Pancreas (tissue), 10 donors: ENCODE results near the gene TM9SF3. TPM values are rescaled to one million over a fixed set of nuclear protein-coding genes. Genes with fewer than 3 reads are reported as not detected.

Experiments used
- ATAC-seq, 4 donors: fragments of 200-7000 bp; cut with Tn5 transposase; one replicate each; pipeline versions ENCODE4 v1.8.0 to v1.9.1; 2020; ENCODE audit warnings: mild to moderate bottlenecking in 4 of 4, moderate library complexity in 4 of 4
- DNase-seq, 6 donors: peaks; one replicate each; pipeline ENCODE4 v3.0.0-alpha.2; 2020
- FAIRE-seq: peaks from 2 replicates; lab custom pipeline; 2012; peaks lifted over from hg19 to GRCh38; lab: Jason Lieb, UNC
- H3K27ac ChIP-seq, 4 donors: fragments of 200-600 bp; sonication (generic); 1 replicate in 3 of 4; 2 replicates in 1 of 4; pipeline versions ENCODE4 v1.5.0 to v1.8.0; 2020
- H3K27me3 ChIP-seq, 4 donors: fragments of 200-600 bp; one replicate each; pipeline ENCODE4 v1.8.0; 2021
- H3K36me3 ChIP-seq, 3 donors: fragments of 200-600 bp; sonication (generic) in 1 of 3; one replicate each; pipeline versions ENCODE4 v1.5.0 to v1.8.0; 2020 to 2021
- H3K4me1 ChIP-seq, 3 donors: fragments of 200-600 bp; one replicate each; pipeline ENCODE4 v1.8.0; 2021
- H3K4me3 ChIP-seq, 4 donors: fragments of 200-600 bp; sonication (generic) in 2 of 4; one replicate each; pipeline versions ENCODE4 v1.5.0 to v1.8.0; 2020 to 2021
- H3K9me3 ChIP-seq, 4 donors: fragments of 200-600 bp; one replicate each; pipeline ENCODE4 v1.8.0; 2021
- WGBS, 2 donors: extraction: QIAGEN DNeasy Blood & Tissue Kit; methylation state at CpG; one replicate each; pipeline ENCODE4 v1.1.7; 2013; 5-methylcytosine and 5-hydroxymethylcytosine counted together
- intact Hi-C, 3 donors: fragments of 100-400 bp; cut with DNase I; formaldehyde crosslinking; loops; one replicate each; pipeline versions ENCODE4 v1.11.1 to v1.14.2; 2022
- polyA plus RNA-seq, 2 donors: library from polyadenylated mRNA; stranded (reverse); fragments of 200-250 nt; gene quantifications; one replicate each; pipeline ENCODE4 v1.2.3, GENCODE V29; 2013
- total RNA-seq, 6 donors: library from RNA; stranded (reverse); fragmentation: NEBNext Ultra II Directional in 4 of 6; extraction: Animal tissue kit (Norgen Biotek cat#: 25700) in 4 of 6; gene quantifications; one replicate each; pipeline versions ENCODE4 v1.2.1 to v1.2.4, GENCODE V29; 2021 to 2023
- TF ChIP-seq, protein P1 (sequence below), 4 donors: fragments of 200-600 bp; sonication (generic) in 3 of 4; IDR thresholded peaks; one replicate each; pipeline versions ENCODE4 v1.5.0 to v1.8.0; 2021; ENCODE audit warnings: antibody characterized with exemption in 4 of 4
- donor health status: healthy with polysubstance abuse.
- donor health status: DM: no; HTN: no; CAD: no; lungs with moderate emphysema.
- donor health status: DM: no; HTN: no; CAD: no.
- donor health status: control.
- donor health status: control.
- donor health status: Bipolar disorder and iron deficiency.
- donor health status: DM: yes; HTN: yes; CAD: no.
- donor health status: DM: no; HTN: no; CAD: no.
- donor health status: DM: no; HTN: no; CAD: no.
- donor health status: DM: yes; HTN: yes; CAD: no.

Gene TM9SF3
- total and polyA plus RNA-seq, 8 donors = 15.5 to 110 (median 60.2) TPM

DNA sequence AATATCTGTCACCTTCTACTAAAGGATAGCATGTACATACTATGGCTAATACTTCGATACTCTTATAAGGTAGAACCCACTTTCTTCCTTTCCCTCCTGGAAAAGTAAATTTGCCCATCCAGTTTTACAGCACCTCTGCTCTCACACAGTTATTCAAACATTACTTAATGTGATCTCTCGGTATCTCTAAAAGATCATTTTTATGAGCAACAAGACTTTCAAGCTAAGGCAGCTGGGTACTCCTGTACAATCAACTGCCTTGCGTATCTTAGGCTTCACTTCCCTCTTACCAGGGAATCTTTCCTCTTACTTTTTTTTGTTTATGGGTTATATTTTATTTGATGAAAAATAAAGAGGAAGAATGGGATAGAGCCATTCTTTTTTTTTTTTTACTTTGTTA is 46.6 kb downstream of the TM9SF3 start:
- Histone ChIP-seq H3K27ac (no peak overlapping the region), H3K9me3 (no peaks in the 10 kb centered on the region), H3K4me1 (no peaks in the 10 kb centered on the region), H3K4me3 (no peak overlapping the region), H3K36me3 (peaks cover 0 to 20% (median 0%) of the 10 kb centered on the region in 3 donors), H3K27me3 (no peaks in the 10 kb centered on the region)
- WGBS, 2 donors = 92 to 95% methylated on average over 3 of the region's 3 CpGs
- TF ChIP-seq, protein P1, sequence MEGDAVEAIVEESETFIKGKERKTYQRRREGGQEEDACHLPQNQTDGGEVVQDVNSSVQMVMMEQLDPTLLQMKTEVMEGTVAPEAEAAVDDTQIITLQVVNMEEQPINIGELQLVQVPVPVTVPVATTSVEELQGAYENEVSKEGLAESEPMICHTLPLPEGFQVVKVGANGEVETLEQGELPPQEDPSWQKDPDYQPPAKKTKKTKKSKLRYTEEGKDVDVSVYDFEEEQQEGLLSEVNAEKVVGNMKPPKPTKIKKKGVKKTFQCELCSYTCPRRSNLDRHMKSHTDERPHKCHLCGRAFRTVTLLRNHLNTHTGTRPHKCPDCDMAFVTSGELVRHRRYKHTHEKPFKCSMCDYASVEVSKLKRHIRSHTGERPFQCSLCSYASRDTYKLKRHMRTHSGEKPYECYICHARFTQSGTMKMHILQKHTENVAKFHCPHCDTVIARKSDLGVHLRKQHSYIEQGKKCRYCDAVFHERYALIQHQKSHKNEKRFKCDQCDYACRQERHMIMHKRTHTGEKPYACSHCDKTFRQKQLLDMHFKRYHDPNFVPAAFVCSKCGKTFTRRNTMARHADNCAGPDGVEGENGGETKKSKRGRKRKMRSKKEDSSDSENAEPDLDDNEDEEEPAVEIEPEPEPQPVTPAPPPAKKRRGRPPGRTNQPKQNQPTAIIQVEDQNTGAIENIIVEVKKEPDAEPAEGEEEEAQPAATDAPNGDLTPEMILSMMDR (IDR thresholded peaks at IDR 0.05) = no peak
- ATAC-seq (no peak), DNase-seq (no peak), FAIRE-seq (no peak)
- intact Hi-C loops = no loop called here

DNA sequence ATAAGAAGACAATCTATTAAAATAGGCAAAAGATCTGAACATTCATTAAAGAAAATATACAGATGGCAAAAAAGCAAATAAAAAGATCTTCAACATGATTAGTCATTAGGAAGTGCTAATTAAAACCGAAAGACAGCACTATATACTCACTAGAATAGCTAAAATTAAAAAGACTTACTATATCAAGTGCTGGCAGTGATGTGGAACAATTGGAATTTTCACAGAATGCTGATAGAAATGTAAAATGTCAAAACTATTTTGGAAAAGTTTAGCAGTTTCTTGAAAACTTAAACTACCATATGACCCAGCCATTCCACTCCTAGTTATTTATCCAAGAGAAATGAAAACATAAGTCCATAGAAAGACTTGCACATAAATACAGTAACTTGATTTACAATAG is 48.1 kb downstream of the TM9SF3 start:
- Histone ChIP-seq H3K4me3 (no peak overlapping the region), H3K27ac (no peak overlapping the region), H3K27me3 (no peaks in the 10 kb centered on the region), H3K9me3 (no peaks in the 10 kb centered on the region), H3K4me1 (no peaks in the 10 kb centered on the region), H3K36me3 (peaks cover 0 to 18% (median 0%) of the 10 kb centered on the region in 3 donors)
- 93 to 98% methylated on average over 1 of the region's 1 CpG for WGBS, 2 donors
- DNase-seq (no peak), ATAC-seq (no peak), FAIRE-seq (no peak)
- TF ChIP-seq, protein P1 (IDR thresholded peaks at IDR 0.05) = no peak
- intact Hi-C loops = no loop called here

DNA sequence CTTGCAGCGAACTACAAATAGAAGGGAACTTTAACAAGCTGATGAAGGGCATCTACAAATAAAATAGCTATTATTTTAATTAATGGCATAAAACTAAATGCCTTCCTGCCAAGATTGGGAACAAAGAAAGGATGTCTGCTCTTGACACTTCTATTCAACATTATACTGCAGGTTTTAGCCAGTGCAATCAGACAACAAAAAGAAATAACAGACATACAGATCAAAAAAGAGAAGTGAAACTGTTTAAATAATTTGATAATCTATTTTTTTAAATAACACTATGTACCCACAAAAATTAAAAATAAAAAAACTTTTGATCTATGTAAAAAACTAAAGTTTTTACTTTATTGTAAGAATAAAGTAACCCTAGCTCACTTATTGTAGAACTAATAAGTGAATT is 50.7 kb downstream of the TM9SF3 start:
- TF ChIP-seq, protein P1 (IDR thresholded peaks at IDR 0.05) = no peak
- DNase-seq = no peak
- ATAC-seq = no peak
- Histone ChIP-seq H3K27ac (no peak overlapping the region), H3K27me3 (no peaks in the 10 kb centered on the region), H3K4me3 (no peak overlapping the region), H3K4me1 (peaks cover 0 to 11% (median 8%) of the 10 kb centered on the region in 3 donors), H3K9me3 (no peaks in the 10 kb centered on the region), H3K36me3 (no peaks in the 10 kb centered on the region)
- peak; percentile 29 for FAIRE-seq
- WGBS, 2 donors = 96 to 98% methylated on average over 1 of the region's 1 CpG
- intact Hi-C loops = no loop called here

DNA sequence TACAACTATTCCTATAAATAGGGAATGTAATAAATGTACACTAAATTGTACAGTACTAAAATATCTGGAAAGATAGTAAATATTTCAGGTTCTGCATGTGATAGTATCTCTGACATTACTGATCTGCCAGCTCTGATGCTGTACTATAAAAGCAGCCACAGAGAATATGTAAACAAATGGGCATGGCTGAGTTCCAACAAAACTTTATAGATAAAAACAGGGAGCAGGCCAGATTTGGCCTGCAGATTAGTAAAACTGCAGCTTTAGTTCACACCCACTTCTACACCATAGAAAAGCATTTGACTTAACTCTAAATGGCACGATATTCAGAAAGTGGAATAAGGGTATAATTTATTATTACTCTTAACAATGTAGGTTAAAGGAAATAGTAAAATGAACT is 54.3 kb downstream of the TM9SF3 start:
- Histone ChIP-seq H3K9me3 (no peaks in the 10 kb centered on the region), H3K4me1 (peaks cover 5 to 11% (median 8%) of the 10 kb centered on the region in 3 donors), H3K36me3 (no peaks in the 10 kb centered on the region), H3K4me3 (no peak overlapping the region), H3K27ac (no peak overlapping the region), H3K27me3 (no peaks in the 10 kb centered on the region)
- 13 to 63% methylated on average over 1 of the region's 1 CpG for WGBS, 2 donors
- peak in 1 of 6 donors; percentile 12 for DNase-seq
- intact Hi-C loops = no loop called here
- no peak for FAIRE-seq
- peak in 3 of 4 donors; percentile 63 to 78 (median 64) for ATAC-seq
- TF ChIP-seq, protein P1 (IDR thresholded peaks at IDR 0.05) = no peak

DNA sequence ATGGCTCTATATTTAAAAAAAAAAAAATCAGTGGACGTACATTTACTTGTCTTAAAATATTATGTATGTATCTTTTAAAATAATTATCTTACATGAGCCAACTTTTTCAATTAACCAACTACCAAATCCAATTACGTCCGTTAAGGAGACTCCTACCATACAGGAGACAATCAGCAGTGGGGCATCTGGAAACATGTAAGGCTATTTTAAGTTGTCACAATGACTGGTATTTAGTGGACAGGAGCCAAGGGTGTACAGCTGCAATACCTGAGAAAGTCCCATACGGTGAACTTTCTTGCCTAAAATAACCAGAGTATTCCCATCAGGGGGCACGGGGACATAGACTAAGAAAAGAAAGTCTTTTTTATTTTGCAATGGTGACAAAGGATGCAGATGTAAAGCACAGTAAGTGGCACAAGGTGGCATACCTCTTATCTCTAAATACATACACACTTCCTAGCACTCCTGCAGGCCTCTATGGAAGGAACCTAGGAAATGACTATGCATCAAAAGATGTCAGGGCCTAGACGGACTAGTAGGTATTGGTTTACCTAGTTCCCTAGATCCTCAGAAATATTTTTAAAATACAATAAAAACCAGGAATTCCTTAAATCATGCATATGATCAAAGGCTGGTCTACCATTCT is 57.1 kb downstream of the TM9SF3 start:
- WGBS, 2 donors = 49 to 51% methylated on average over 6 of the region's 6 CpGs
- intact Hi-C loops = no loop called here
- H3K9me3 ChIP-seq = no peaks in the 10 kb centered on the region
- TF ChIP-seq, protein P1 (IDR thresholded peaks at IDR 0.05) = no peak
- H3K4me1 ChIP-seq = peaks cover 5 to 11% (median 8%) of the 10 kb centered on the region in 3 donors
- DNase-seq (peak in 1 of 6 donors; percentile 9), ATAC-seq (peak; percentile 43 to 77 (median 54)), FAIRE-seq (no peak)
- H3K36me3 ChIP-seq = peaks cover 0 to 8% (median 0%) of the 10 kb centered on the region in 3 donors
- no peak overlapping the region for H3K4me3 ChIP-seq
- no peak overlapping the region for H3K27ac ChIP-seq
- no peaks in the 10 kb centered on the region for H3K27me3 ChIP-seq
